ENCODE results near the gene MAGEA2B.
"Not testable (repeated sequence)": the region's sequence is repeated elsewhere in the genome, so short reads cannot be mapped to it uniquely, and the experiment has no call there.

The MAGEA2B gene

GRCh38 chrX:152713815-152714787 is at the start of gene MAGEA2B:
TSS of gene MAGEA2B (plus strand) at chrX:152714628. CDS start at chrX:152717107, 2,479 bp downstream.
- not testable (repeated sequence) for DNase-seq

- no peak for DNase-seq
Observed at GRCh38 chrX:152674135-152674534, 40.3 kb upstream of the MAGEA2B start.

DNA sequence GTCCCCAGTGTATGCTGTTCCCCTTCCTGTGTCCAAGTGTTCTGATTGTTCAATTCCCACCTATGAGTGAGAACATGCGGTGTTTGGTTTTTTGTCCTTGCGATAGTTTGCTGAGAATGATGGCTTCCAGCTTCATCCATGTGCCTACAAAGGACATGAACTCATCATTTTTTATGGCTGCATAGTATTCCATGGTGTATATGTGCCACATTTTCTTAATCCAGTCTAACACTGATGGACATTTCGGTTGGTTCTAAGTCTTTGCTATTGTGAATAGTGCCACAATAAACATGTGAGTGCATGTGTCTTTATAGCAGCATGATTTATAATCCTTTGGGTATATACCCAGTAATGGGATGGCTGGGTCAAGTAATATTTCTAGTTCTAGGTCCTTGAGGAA is 39.8 kb upstream of the MAGEA2B start:
- not testable (repeated sequence) for DNase-seq

GRCh38 chrX:152681012-152681411 is 33.4 kb upstream of the MAGEA2B start:
- not testable (repeated sequence) for DNase-seq

DNA sequence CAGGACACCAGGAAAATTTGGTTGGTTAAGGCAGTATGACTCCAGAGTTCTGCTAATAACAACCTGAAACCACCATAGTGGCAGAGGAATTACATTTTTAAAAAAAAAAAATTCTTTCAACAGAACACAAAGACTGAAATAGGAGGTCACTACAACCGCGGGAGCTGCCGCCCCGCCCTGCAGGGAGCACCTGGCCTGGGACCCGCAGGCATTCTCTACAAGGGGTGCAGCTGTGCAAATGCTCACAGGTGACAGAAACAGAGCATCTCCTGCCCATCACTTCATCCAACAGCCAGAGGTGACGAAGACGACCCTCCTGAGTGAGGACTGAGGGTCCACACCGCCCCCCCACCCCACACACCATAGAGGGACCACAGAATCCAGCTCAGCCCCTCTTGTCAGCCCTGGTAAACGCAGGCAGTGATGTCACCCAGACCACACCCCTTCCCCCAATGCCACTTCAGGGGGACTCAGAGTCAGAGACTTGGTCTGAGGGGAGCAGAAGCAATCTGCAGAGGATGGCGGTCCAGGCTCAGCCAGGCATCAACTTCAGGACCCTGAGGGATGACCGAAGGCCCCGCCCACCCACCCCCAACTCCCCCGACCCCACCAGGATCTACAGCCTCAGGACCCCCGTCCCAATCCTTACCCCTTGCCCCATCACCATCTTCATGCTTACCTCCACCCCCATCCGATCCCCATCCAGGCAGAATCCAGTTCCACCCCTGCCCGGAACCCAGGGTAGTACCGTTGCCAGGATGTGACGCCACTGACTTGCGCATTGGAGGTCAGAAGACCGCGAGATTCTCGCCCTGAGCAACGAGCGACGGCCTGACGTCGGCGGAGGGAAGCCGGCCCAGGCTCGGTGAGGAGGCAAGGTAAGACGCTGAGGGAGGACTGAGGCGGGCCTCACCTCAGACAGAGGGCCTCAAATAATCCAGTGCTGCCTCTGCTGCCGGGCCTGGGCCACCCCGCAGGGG is 16.2 kb upstream of the MAGEA2B start, which contains the start of gene MAGEA3:
TSS of gene MAGEA3 (plus strand) at position 843 of the 980 bp plus-strand sequence. CDS start 2,039 bp downstream, outside the sequence.
- DNase-seq, result not testable (repeated sequence)

GRCh38 chrX:152700390-152700789 is 14.0 kb upstream of the MAGEA2B start:
- not testable (repeated sequence) for DNase-seq

DNA sequence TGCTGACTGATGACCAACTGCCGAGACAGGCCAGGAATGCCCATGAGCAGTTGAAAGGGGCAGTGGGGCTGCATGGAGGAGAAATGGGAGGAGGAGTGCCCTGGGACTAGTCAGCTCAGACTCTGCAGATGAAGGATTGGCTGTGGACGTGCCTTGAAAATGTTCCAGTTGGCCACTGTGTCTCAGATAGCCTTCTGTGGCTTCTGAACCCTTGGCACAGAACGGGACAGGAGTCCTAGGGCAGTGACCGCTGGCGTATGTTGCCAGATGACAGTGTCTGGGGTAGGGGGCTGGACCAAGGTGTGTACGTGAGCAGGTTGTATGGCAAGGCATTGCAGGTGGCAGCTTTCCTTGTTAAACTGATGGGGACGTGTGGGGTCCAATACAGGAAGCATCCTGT is 7.9 kb upstream of the MAGEA2B start:
- DNase-seq, result not testable (repeated sequence)

GRCh38 chrX:152709173-152709572 is 5.3 kb upstream of the MAGEA2B start, which contains the start of gene CSAG2:
TSS of gene CSAG2 (minus strand) at chrX:152709273. CDS start at chrX:152709112, 161 bp downstream.
- DNase-seq, result not testable (repeated sequence)

GRCh38 chrX:152713195-152713594 is 1.2 kb upstream of the MAGEA2B start:
- DNase-seq, result not testable (repeated sequence)

DNA sequence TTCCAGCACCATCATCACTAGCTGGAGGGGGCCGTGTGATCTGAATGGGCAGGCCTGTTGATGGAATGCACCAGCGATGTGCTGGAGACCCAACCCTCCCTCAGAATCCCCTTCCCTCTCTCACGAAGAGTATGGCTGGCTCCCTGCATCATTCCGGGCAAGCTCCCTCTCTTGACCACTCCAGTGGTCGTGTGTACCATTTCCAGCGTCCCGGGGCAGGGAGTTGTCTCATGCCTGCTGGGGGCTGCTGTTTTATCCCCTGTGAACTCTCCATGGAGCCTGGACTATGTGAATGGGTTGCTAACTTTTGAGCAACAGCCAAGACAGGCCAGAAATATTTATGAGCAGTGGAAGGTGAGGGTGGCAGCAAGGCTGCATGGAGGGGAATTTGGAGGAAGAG is 11.0 kb downstream of the MAGEA2B start:
- no peak for DNase-seq

GRCh38 chrX:152733261-152733975 is 19.0 kb downstream of the MAGEA2B start, which contains the start of the genes CSAG1 and MAGEA12:
TSS of gene CSAG1 (minus strand) at chrX:152733721. CDS start at chrX:152732460, 1,261 bp downstream.
TSS of gene MAGEA12 (plus strand) at chrX:152733757. CDS start at chrX:152736162, 2,405 bp downstream.
- no peak for DNase-seq

- not testable (repeated sequence) for DNase-seq
Observed at GRCh38 chrX:152734143-152734858, 19.9 kb downstream of the MAGEA2B start.

- DNase-seq, result no peak
Observed at GRCh38 chrX:152735101-152735500, 20.7 kb downstream of the MAGEA2B start.

- no peak for DNase-seq
Observed at GRCh38 chrX:152735860-152736511, 21.6 kb downstream of the MAGEA2B start.

DNA sequence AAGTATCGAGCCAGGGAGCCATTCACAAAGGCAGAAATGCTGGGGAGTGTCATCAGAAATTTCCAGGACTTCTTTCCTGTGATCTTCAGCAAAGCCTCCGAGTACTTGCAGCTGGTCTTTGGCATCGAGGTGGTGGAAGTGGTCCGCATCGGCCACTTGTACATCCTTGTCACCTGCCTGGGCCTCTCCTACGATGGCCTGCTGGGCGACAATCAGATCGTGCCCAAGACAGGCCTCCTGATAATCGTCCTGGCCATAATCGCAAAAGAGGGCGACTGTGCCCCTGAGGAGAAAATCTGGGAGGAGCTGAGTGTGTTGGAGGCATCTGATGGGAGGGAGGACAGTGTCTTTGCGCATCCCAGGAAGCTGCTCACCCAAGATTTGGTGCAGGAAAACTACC is 22.1 kb downstream of the MAGEA2B start:
- DNase-seq, result not testable (repeated sequence)

GRCh38 chrX:152738560-152738959 is 24.1 kb downstream of the MAGEA2B start:
- no peak for DNase-seq

DNA sequence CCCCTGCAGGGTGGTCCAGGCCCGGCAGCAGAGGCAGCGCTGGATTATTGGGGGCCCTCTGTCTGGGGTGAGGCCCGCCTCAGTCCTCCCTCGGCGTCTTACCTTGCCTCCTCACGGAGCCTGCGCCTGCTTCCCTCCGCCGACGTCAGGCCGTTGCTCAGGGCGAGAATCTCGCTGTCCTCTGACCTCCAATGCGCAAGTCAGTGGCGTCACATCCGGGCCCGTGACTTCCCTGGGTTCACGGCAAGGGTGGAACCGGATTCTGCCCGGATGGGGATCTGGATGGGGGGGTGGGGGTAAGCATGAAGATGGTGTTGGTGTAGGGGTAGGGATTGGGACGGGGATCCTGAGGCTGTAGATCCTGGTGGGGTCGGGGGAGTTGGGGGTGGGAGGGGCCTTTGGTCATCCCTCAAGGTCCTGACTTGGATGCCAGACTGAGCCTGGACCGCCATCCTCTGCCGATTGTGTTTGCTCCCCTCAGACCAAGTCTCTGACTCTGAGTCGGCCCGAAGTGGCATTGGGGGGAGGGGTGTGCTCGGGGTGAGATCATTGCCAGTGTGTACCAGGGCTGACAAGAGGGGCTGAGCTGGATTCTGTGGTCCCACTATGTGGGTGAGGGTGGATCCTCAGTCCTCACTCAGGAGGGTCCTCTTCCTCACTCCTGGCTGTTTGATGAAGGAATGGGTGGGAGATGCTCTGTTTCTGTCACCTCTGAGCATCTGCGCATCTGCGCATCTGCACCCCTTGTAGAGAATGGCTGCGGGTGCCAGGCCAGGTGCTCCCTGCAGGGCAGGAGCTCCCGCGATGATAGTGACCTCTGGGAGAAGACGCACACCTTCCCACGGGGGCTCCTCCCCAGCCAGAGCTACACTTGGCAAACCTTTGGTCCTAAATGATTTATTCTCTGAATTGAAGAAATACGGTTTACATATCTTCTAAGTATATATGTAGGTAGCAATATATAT is 39.5 kb downstream of the MAGEA2B start, which contains the start of gene MAGEA2:
TSS of gene MAGEA2 (minus strand) at position 157 of the 965 bp plus-strand sequence. CDS start 2,479 bp downstream, outside the sequence.
- not testable (repeated sequence) for DNase-seq

GRCh38 chrX:152754871-152755270 is 40.4 kb downstream of the MAGEA2B start:
- not testable (repeated sequence) for DNase-seq

DNA sequence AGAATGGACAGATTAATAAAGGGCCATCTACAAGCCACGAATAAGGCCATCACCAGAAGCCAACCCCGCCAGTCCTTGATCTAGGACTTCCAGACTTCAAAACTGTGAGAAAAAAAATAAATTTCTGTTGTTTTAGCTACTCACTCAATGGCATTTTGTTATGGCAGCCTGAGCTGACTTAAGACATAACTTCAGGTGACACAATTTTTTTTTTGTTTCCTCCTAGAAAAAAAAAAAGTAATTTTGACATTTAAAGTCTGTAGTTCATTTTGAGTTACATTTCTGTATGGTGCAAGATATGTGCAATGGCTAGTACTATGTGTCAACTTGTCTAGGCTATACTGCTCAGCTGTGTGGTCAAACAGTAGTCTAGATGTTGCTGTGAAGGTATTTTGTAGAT is 44.5 kb downstream of the MAGEA2B start, which contains the start of gene CSAG3:
TSS of gene CSAG3 (plus strand) at position 301 of the 400 bp plus-strand sequence.
- not testable (repeated sequence) for DNase-seq
